DOHH2 (cell line): ENCODE results near the gene MYO1D.

ENCODE experiments used
- H3F3A ChIP-seq: fragments of 200-600 bp; sonication (generic), shearing (Covaris generic); 2 replicates; pipeline ENCODE4 v1.6.0; 2016; ENCODE audit warnings: antibody characterized with exemption, mild to moderate bottlenecking; ENCODE audit not compliant: control insufficient read depth, insufficient read depth
- H3K27ac ChIP-seq: fragments of 200-600 bp; sonication (generic); 2 replicates; pipeline ENCODE4 v1.5.1; 2014; ENCODE audit warnings: low read depth, mild to moderate bottlenecking, low read length, moderate library complexity
- H3K27me3 ChIP-seq: fragments of 200-600 bp; sonication (generic); 2 replicates; pipeline ENCODE4 v1.6.1; 2014; ENCODE audit warnings: mild to moderate bottlenecking, low read length, mixed read lengths; ENCODE audit not compliant: control insufficient read depth
- H3K36me3 ChIP-seq: fragments of 200-600 bp; sonication (generic); 2 replicates; pipeline ENCODE4 v1.6.1; 2014; ENCODE audit warnings: mild to moderate bottlenecking, low read length, moderate library complexity, mixed read lengths; ENCODE audit not compliant: control insufficient read depth
- H3K4me1 ChIP-seq: fragments of 200-600 bp; sonication (generic); 2 replicates; pipeline ENCODE4 v1.6.1; 2014; ENCODE audit warnings: mild to moderate bottlenecking, low read length, mixed read lengths; ENCODE audit not compliant: control insufficient read depth
- H3K4me2 ChIP-seq: fragments of 200-600 bp; sonication (generic); 2 replicates; pipeline ENCODE4 v1.6.0; 2014; ENCODE audit warnings: mild to moderate bottlenecking, low read length, moderate library complexity
- H3K4me3 ChIP-seq: fragments of 200-600 bp; sonication (generic); 2 replicates; pipeline ENCODE4 v1.5.1; 2014; ENCODE audit warnings: mild to moderate bottlenecking, low read length, mixed read lengths
- H3K79me2 ChIP-seq: fragments of 200-600 bp; sonication (generic); 2 replicates; pipeline ENCODE4 v1.6.1; 2014; ENCODE audit warnings: mild to moderate bottlenecking, low read length, mixed read lengths; ENCODE audit not compliant: control insufficient read depth
- H3K9me2 ChIP-seq: fragments of 200-600 bp; sonication (generic); replicated peaks from 2 replicates; pipeline ENCODE4 v1.6.1; 2014; ENCODE audit warnings: mild to moderate bottlenecking, low read length, mixed read lengths; ENCODE audit not compliant: control insufficient read depth
- H3K9me3 ChIP-seq: fragments of 200-600 bp; sonication (generic); 2 replicates; pipeline ENCODE4 v1.6.1; 2014; ENCODE audit warnings: antibody characterized with exemption, low read length, mixed read lengths; ENCODE audit not compliant: control insufficient read depth, insufficient read depth
- H4K20me1 ChIP-seq: fragments of 200-600 bp; sonication (generic); 2 replicates; pipeline ENCODE4 v1.6.0; 2014; ENCODE audit warnings: low read depth, mild to moderate bottlenecking, antibody characterized with exemption, low read length, moderate library complexity; ENCODE audit not compliant: control insufficient read depth, insufficient read depth
- CTCF ChIP-seq: fragments of 200-600 bp; sonication (generic); IDR thresholded peaks from one replicate; pipeline ENCODE4 v1.5.1; 2014; ENCODE audit warnings: antibody characterized with exemption, mild to moderate bottlenecking, low read depth, low read length; ENCODE audit not compliant: poor library complexity, severe bottlenecking
- EZH2phosphoT487 ChIP-seq: fragments of 200-600 bp; sonication (generic); IDR thresholded peaks from 2 replicates; pipeline ENCODE4 v1.6.1; 2017; ENCODE audit warnings: borderline replicate concordance, mild to moderate bottlenecking, antibody characterized with exemption, low read length, moderate library complexity, mixed read lengths

Gene MYO1D

GRCh38 chr17:32502710-32503109 lies 374.2 kb downstream of the MYO1D start:
- no peaks in the 10 kb centered on the region for H4K20me1 ChIP-seq
- no peaks in the 10 kb centered on the region for H3K9me2 ChIP-seq
- no peak overlapping the region for H3K27ac ChIP-seq
- TF ChIP-seq CTCF (no peak), EZH2phosphoT487 (no peak)
- H3K4me1 ChIP-seq, result peaks cover 17% of the 10 kb centered on the region
- H3K27me3 ChIP-seq, result peaks cover 11% of the 10 kb centered on the region; the same call in 1 of the 2 replicates
- no peaks in the 10 kb centered on the region for H3K79me2 ChIP-seq
- H3K4me3 ChIP-seq, result no peak overlapping the region
- no peaks in the 10 kb centered on the region for H3K36me3 ChIP-seq
- H3F3A ChIP-seq, result no peaks in the 10 kb centered on the region
- H3K9me3 ChIP-seq, result no peaks in the 10 kb centered on the region
- H3K4me2 ChIP-seq, result peak overlapping the region; percentile 13; the same call in 1 of the 2 replicates

GRCh38 chr17:32502013-32502412 lies 374.9 kb downstream of the MYO1D start:
- no peak overlapping the region for H3K4me3 ChIP-seq
- H3K9me3 ChIP-seq, result no peaks in the 10 kb centered on the region
- no peak overlapping the region for H3K4me2 ChIP-seq
- no peak for TF ChIP-seq EZH2phosphoT487
- H3F3A ChIP-seq, result no peaks in the 10 kb centered on the region
- no peaks in the 10 kb centered on the region for H3K9me2 ChIP-seq
- H3K27me3 ChIP-seq, result peaks cover 11% of the 10 kb centered on the region; the same call in 1 of the 2 replicates
- no peak overlapping the region for H3K27ac ChIP-seq
- no peaks in the 10 kb centered on the region for H4K20me1 ChIP-seq
- peaks cover 17% of the 10 kb centered on the region for H3K4me1 ChIP-seq
- no peaks in the 10 kb centered on the region for H3K79me2 ChIP-seq
- H3K36me3 ChIP-seq, result no peaks in the 10 kb centered on the region

- Histone ChIP-seq H3K9me3 (no peaks in the 10 kb centered on the region), H3K4me2 (no peak overlapping the region), H3K27me3 (peaks cover 6% of the 10 kb centered on the region; the same call in 1 of the 2 replicates), H3K4me1 (peaks cover 7% of the 10 kb centered on the region), H3K79me2 (no peaks in the 10 kb centered on the region), H3K4me3 (no peak overlapping the region), H3K9me2 (no peaks in the 10 kb centered on the region), H3K27ac (no peak overlapping the region), H4K20me1 (no peaks in the 10 kb centered on the region), H3K36me3 (no peaks in the 10 kb centered on the region), H3F3A (no peaks in the 10 kb centered on the region)
- TF ChIP-seq EZH2phosphoT487, result no peak
- no peak for TF ChIP-seq CTCF
These were observed 378.5 kb downstream of the MYO1D start for GRCh38 chr17:32498391-32498790.

- no peak overlapping the region for H3K27ac ChIP-seq
- H3K4me1 ChIP-seq, result peaks cover 7% of the 10 kb centered on the region
- no peak overlapping the region for H3K4me3 ChIP-seq
These were observed 379.3 kb downstream of the MYO1D start for GRCh38 chr17:32497431-32498205.

More at GRCh38 chr17:32497431-32498205, 379.3 kb downstream of the MYO1D start:
- no peaks in the 10 kb centered on the region for H3F3A ChIP-seq
- no peaks in the 10 kb centered on the region for H3K9me2 ChIP-seq
- no peak overlapping the region for H3K4me2 ChIP-seq
- peaks cover 4% of the 10 kb centered on the region; the same call in 1 of the 2 replicates for H3K27me3 ChIP-seq
- H3K79me2 ChIP-seq, result no peaks in the 10 kb centered on the region
- no peaks in the 10 kb centered on the region for H4K20me1 ChIP-seq
- no peaks in the 10 kb centered on the region for H3K9me3 ChIP-seq
- no peaks in the 10 kb centered on the region for H3K36me3 ChIP-seq
- TF ChIP-seq EZH2phosphoT487 (no peak), CTCF (no peak)
